ENCODE data around the gene NUDT2.

GRCh38 chr9:34376596-34377403, 47.4 kb downstream of the NUDT2 start, which contains the start of gene MYORG:
- TF ChIP-seq CTCF (IDR thresholded peaks at IDR 0.05) (no peak), POLR2A (IDR thresholded peaks at IDR 0.05) (peak in 1 of 2 donors; percentile 68), EP300 (IDR thresholded peaks at IDR 0.05) (peak; percentile 61 to 68)

Measured in tibial nerve (tissue), 4 donors.